B cell (primary cell): ENCODE measurements around the gene FKBP1B. TPM values are rescaled to one million over a fixed set of nuclear protein-coding genes. Genes with fewer than 3 reads are reported as not detected.

Source experiments
- ATAC-seq: fragments of 200-7000 bp; cut with Tn5 transposase; one replicate; pipeline ENCODE4 v1.10.0; 2021; ENCODE audit warnings: low read depth, mild to moderate bottlenecking, moderate number of reproducible peaks, moderate library complexity
- CTCF ChIA-PET: fragments of 350-600 bp; sonication (Branson Sonifier 250); formaldehyde crosslinking; loops from one replicate; lab custom pipeline; 2021; ENCODE audit warnings: antibody characterized with exemption, inconsistent platforms; lab: Charles Lee
- POLR2A ChIA-PET: fragments of 350-600 bp; sonication (Branson Sonifier 250); formaldehyde crosslinking; loops from one replicate; lab custom pipeline; 2021; ENCODE audit warnings: antibody characterized with exemption; lab: Charles Lee
- DNase-seq: peaks from one replicate; pipeline ENCODE4 v3.0.0; 2013
- H2AFZ ChIP-seq: 2 replicates; pipeline ENCODE4 v1.6.1; 2012; ENCODE audit warnings: mild to moderate bottlenecking, low read depth, low read length; ENCODE audit not compliant: insufficient read depth, poor library complexity, severe bottlenecking
- H3K27ac ChIP-seq, 2 donors: 1 replicate in 1 of 2; 2 replicates in 1 of 2; pipeline ENCODE4 v1.5.1; 2012 to 2013; ENCODE audit warnings: low read length in 2 of 2, mild to moderate bottlenecking in 2 of 2, moderate library complexity in 1 of 2
- H3K27me3 ChIP-seq, 4 experiments: fragments of 200-600 bp in 1 of 4; sonication (generic) in 1 of 4; replicated peaks in 1 of 4; 1 replicate in 2 of 4; 2 replicates in 2 of 4; pipeline versions ENCODE4 v1.6.1 to v1.7.0; 2013 to 2016; ENCODE audit warnings: low read length in 3 of 4, mild to moderate bottlenecking in 2 of 4, mixed read lengths in 1 of 4, moderate library complexity in 1 of 4; ENCODE audit not compliant: insufficient read depth in 4 of 4, control insufficient read depth in 3 of 4; ENCODE audit errors: control extremely low read depth in 1 of 4
- H3K36me3 ChIP-seq, 2 experiments: replicated peaks in 1 of 2; 1 replicate in 1 of 2; 2 replicates in 1 of 2; pipeline versions ENCODE4 v1.6.1 to v1.7.1; 2013; ENCODE audit warnings: low read length in 1 of 2; ENCODE audit not compliant: insufficient read depth in 2 of 2, control insufficient read depth in 1 of 2; ENCODE audit errors: control extremely low read depth in 1 of 2, extremely low read depth in 1 of 2
- H3K4me1 ChIP-seq, 2 donors: fragments of 200-600 bp in 1 of 2; sonication (generic) in 1 of 2; 1 replicate in 1 of 2; 2 replicates in 1 of 2; pipeline versions ENCODE4 v1.5.1 to v1.6.1; 2013 to 2017; ENCODE audit warnings: low read length in 2 of 2; ENCODE audit not compliant: control insufficient read depth in 2 of 2, insufficient read depth in 2 of 2
- H3K4me2 ChIP-seq: replicated peaks from 2 replicates; pipeline ENCODE3; 2012; ENCODE audit warnings: mild to moderate bottlenecking, low read depth, low read length; ENCODE audit not compliant: poor library complexity, severe bottlenecking
- H3K4me3 ChIP-seq, 5 experiments: fragments of 200-600 bp in 1 of 5; sonication (generic) in 1 of 5; 1 replicate in 3 of 5; 2 replicates in 2 of 5; pipeline versions ENCODE4 v1.5.1 to v1.7.0; 2011 to 2016; ENCODE audit warnings: low read length in 4 of 5, mild to moderate bottlenecking in 4 of 5, low read depth in 2 of 5, control low read depth in 1 of 5, moderate library complexity in 1 of 5; ENCODE audit not compliant: insufficient read depth in 1 of 5; ENCODE audit errors: control extremely low read depth in 1 of 5, extremely low read depth in 1 of 5
- H3K79me2 ChIP-seq: fragments of 200-600 bp; sonication (generic); one replicate; pipeline ENCODE4 v1.6.0; 2016; ENCODE audit warnings: low read length; ENCODE audit not compliant: control insufficient read depth, insufficient read depth
- H3K9ac ChIP-seq: fragments of 200-600 bp; sonication (generic); 2 replicates; pipeline ENCODE4 v1.6.1; 2017; ENCODE audit warnings: mild to moderate bottlenecking, low read length, moderate library complexity
- H3K9me3 ChIP-seq, 3 donors: one replicate each; pipeline versions ENCODE4 v1.6.1 to v1.7.1; 2013; ENCODE audit warnings: low read length in 2 of 3; ENCODE audit not compliant: control insufficient read depth in 2 of 3, insufficient read depth in 1 of 3; ENCODE audit errors: control extremely low read depth in 1 of 3
- H4K20me1 ChIP-seq: 2 replicates; pipeline ENCODE4 v1.6.0; 2012; ENCODE audit warnings: mild to moderate bottlenecking, low read length; ENCODE audit not compliant: insufficient read depth, control insufficient read depth, poor library complexity, severe bottlenecking
- H3K27ac Mint-ChIP-seq: one replicate; pipeline ENCODE4 v1.8.0; 2021; ENCODE audit warnings: mixed read lengths
- H3K27me3 Mint-ChIP-seq: one replicate; pipeline ENCODE4 v1.8.0; 2021; ENCODE audit warnings: mixed read lengths
- H3K4me1 Mint-ChIP-seq: one replicate; pipeline ENCODE4 v1.8.0; 2021; ENCODE audit warnings: mixed read lengths
- H3K4me3 Mint-ChIP-seq: one replicate; pipeline ENCODE4 v1.8.0; 2021; ENCODE audit warnings: mixed read lengths
- H3K9me3 Mint-ChIP-seq: one replicate; pipeline ENCODE4 v1.8.0; 2022; ENCODE audit warnings: mixed read lengths; ENCODE audit not compliant: insufficient read depth
- EZH2 ChIP-seq: IDR thresholded peaks from 2 replicates; pipeline ENCODE4 v1.6.1; 2012; ENCODE audit warnings: borderline replicate concordance, low read depth, mild to moderate bottlenecking, moderate library complexity, low read length; ENCODE audit not compliant: insufficient read depth, poor library complexity, severe bottlenecking
- WGBS: methylation state at CpG from one replicate; pipeline ENCODE4 v1.1.5; 2013; ENCODE audit warnings: missing lambda C conversion rate; ENCODE audit not compliant: insufficient coverage; 5-methylcytosine and 5-hydroxymethylcytosine counted together
- intact Hi-C: fragments of 100-400 bp; cut with micrococcal nuclease; formaldehyde crosslinking; loops from one replicate; pipeline ENCODE4 v1.10.0; 2022
- polyA plus RNA-seq: library from polyadenylated mRNA; depleted of rRNA; stranded (reverse); fragments of >200 nt; gene quantifications from 2 replicates; pipeline ENCODE4 v1.2.3, GENCODE V29; 2012
- total RNA-seq, 2 donors: library from RNA; stranded (reverse); fragments of 120-200 nt in 1 of 2; gene quantifications; 1 replicate in 1 of 2; 2 replicates in 1 of 2; pipeline versions ENCODE4 v1.2.3 to v1.2.4, GENCODE V29; 2013 to 2022
- TF ChIP-seq, protein P1 (sequence below): fragments of 200-600 bp; IDR thresholded peaks from one replicate; pipeline ENCODE4 v1.8.0; 2022; ENCODE audit warnings: antibody characterized with exemption, mild to moderate bottlenecking

FKBP1B gene
- total and polyA plus RNA-seq, 2 donors (not counting 1 experiment from before 2014, with no cell fraction given), result 0.85 to 3.8 TPM

DNA sequence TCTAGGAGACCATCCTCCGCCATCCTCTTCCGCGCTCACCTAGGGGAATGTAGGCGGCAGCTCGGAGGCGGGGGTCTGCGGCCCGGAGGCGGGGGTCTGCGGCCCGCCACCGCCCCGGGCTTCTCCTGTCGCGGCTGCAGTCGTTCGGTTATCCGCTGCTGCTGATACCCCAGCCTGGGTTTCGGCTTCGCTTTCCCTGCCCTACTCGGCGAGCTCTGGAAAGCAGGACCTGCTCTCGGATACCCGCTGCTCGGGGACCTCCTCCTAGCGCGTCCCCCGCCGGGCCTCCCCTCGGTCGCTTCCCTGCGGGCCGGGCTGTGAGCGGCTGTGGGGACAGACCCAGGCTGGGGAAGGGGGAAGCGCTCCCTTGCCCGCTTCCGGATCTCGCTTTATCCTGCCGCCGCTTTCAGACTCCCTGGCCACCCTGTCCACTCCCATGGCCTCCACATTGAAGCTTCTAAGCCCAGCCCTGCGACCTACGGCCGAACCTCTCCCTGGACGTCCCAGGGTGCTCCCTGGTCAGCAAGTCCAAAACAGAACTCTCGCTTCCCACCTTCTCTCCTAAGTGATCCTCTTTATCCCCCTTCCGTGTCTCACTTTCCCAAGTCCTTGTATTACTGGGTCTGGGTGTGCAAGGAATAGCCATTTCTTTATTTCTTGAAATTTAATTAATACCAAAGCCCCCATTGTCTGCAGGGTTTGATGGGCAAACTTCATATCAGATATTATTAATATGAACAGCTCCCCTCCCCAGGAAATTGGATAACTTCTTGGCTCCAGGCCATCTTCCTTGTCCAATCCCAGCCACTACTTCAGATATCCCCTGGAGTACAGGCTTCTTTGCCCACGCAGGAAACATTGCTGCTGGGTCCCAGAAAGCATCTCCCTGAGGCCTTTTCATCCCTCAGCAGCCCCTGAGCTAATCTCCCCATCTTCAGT, 769 bp downstream of the FKBP1B start:
- no peaks in the 10 kb centered on the region for H4K20me1 ChIP-seq
- ATAC-seq (no peak), DNase-seq (peak; percentile 40)
- TF ChIP-seq, protein P1, sequence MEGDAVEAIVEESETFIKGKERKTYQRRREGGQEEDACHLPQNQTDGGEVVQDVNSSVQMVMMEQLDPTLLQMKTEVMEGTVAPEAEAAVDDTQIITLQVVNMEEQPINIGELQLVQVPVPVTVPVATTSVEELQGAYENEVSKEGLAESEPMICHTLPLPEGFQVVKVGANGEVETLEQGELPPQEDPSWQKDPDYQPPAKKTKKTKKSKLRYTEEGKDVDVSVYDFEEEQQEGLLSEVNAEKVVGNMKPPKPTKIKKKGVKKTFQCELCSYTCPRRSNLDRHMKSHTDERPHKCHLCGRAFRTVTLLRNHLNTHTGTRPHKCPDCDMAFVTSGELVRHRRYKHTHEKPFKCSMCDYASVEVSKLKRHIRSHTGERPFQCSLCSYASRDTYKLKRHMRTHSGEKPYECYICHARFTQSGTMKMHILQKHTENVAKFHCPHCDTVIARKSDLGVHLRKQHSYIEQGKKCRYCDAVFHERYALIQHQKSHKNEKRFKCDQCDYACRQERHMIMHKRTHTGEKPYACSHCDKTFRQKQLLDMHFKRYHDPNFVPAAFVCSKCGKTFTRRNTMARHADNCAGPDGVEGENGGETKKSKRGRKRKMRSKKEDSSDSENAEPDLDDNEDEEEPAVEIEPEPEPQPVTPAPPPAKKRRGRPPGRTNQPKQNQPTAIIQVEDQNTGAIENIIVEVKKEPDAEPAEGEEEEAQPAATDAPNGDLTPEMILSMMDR, result no peak
- TF ChIP-seq EZH2, result no peak
- peak overlapping the region; percentile 97 for H2AFZ ChIP-seq
- peak overlapping the region in 1 of 2 donors; percentile 30 for H3K27ac ChIP-seq
- intact Hi-C loops, result no loop called here
- POLR2A ChIA-PET, result interaction anchor here (0.8 to 1.7 kb wide), 2 partner anchors 26 to 123 kb away, joined by 5 to 6 read pairs; partner anchors contain the start of gene ATAD2B
- peak overlapping the region; percentile 81 for H3K9ac ChIP-seq
- Mint-ChIP-seq H3K9me3 (no peaks in the 10 kb centered on the region), H3K4me3 (no peak overlapping the region), H3K27ac (no peak overlapping the region), H3K27me3 (no peaks in the 10 kb centered on the region), H3K4me1 (peaks cover 22% of the 10 kb centered on the region)
- no peaks in the 10 kb centered on the region for H3K36me3 ChIP-seq
- WGBS, result 6% methylated on average over 36 of the region's 47 CpGs
- peaks cover 0 to 20% (median 2%) of the 10 kb centered on the region in 4 experiments for H3K27me3 ChIP-seq
- peaks cover 24 to 26% of the 10 kb centered on the region in 2 donors for H3K4me1 ChIP-seq
- H3K4me3 ChIP-seq, result peak overlapping the region in 4 of 5 experiments; percentile 47 to 92 (median 64)
- CTCF ChIA-PET, result interaction anchor here (1.0 to 2.6 kb wide), 5 partner anchors 9 to 226 kb away, joined by 3 to 8 read pairs (median 5); partner anchors contain the start of genes ATAD2B and TP53I3
- H3K79me2 ChIP-seq, result peaks cover 15% of the 10 kb centered on the region
- no peaks in the 10 kb centered on the region for H3K9me3 ChIP-seq
- H3K4me2 ChIP-seq, result peak overlapping the region; percentile 100
